GM12865 (cell line): ENCODE data around the gene MVB12B.

Source experiments
- DNase-seq: peaks from one replicate; pipeline ENCODE4 v3.0.0; 2010; ENCODE audit warnings: low read depth
- H3K4me3 ChIP-seq: 2 replicates; pipeline ENCODE4 v1.5.1; 2011; ENCODE audit warnings: mild to moderate bottlenecking, low read depth, low read length, control low read depth
- TF ChIP-seq, protein P1 (sequence below): IDR thresholded peaks from 2 replicates; pipeline ENCODE4 v1.5.1; 2011; ENCODE audit warnings: low read length, control low read depth, low read depth, inconsistent platforms; ENCODE audit not compliant: insufficient read depth; ENCODE audit errors: missing control alignments

The MVB12B gene

GRCh38 chr9:126502417-126503332 is 176.0 kb downstream of the MVB12B start:
- TF ChIP-seq, protein P1, sequence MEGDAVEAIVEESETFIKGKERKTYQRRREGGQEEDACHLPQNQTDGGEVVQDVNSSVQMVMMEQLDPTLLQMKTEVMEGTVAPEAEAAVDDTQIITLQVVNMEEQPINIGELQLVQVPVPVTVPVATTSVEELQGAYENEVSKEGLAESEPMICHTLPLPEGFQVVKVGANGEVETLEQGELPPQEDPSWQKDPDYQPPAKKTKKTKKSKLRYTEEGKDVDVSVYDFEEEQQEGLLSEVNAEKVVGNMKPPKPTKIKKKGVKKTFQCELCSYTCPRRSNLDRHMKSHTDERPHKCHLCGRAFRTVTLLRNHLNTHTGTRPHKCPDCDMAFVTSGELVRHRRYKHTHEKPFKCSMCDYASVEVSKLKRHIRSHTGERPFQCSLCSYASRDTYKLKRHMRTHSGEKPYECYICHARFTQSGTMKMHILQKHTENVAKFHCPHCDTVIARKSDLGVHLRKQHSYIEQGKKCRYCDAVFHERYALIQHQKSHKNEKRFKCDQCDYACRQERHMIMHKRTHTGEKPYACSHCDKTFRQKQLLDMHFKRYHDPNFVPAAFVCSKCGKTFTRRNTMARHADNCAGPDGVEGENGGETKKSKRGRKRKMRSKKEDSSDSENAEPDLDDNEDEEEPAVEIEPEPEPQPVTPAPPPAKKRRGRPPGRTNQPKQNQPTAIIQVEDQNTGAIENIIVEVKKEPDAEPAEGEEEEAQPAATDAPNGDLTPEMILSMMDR = no peak
- no peak overlapping the region for H3K4me3 ChIP-seq
- DNase-seq = no peak

DNA sequence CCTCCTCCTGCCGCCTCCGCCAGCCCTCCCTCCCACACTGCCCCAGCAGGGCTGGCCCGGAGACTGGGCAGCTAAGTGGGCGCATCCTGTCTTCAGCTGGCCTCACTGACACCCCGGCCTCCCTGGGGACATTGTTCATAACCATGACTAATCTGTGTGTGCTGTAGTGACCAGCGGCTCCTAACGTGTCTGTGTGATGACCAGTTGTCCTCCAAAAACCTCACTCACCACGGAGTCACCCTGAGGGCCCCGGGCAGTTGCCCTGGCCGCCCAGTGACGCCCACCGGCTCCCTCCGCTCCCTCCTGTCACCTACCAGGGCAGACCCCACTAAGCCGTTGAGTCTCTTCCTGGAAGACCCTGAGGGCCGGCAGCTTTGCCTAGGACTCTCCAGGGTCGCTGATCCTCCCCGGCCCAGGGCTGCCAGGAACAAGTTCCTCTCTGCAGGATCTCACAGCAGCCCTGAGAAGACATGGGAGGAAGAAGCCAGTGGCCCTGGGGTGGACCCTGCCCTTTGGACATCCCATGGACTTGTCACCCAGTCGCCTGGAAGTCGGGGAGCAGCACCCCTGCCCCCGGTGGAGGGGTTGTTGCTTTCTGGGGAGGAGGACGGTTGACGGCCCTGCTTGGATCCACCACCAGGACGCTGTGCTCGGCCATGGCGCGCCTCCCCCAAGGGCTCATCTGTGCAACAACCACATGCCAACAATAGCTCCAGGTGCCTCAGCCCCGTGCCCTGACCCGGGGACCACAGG is 176.9 kb downstream of the MVB12B start:
- H3K4me3 ChIP-seq = no peak overlapping the region
- no peak for DNase-seq
- TF ChIP-seq, protein P1 = no peak

DNA sequence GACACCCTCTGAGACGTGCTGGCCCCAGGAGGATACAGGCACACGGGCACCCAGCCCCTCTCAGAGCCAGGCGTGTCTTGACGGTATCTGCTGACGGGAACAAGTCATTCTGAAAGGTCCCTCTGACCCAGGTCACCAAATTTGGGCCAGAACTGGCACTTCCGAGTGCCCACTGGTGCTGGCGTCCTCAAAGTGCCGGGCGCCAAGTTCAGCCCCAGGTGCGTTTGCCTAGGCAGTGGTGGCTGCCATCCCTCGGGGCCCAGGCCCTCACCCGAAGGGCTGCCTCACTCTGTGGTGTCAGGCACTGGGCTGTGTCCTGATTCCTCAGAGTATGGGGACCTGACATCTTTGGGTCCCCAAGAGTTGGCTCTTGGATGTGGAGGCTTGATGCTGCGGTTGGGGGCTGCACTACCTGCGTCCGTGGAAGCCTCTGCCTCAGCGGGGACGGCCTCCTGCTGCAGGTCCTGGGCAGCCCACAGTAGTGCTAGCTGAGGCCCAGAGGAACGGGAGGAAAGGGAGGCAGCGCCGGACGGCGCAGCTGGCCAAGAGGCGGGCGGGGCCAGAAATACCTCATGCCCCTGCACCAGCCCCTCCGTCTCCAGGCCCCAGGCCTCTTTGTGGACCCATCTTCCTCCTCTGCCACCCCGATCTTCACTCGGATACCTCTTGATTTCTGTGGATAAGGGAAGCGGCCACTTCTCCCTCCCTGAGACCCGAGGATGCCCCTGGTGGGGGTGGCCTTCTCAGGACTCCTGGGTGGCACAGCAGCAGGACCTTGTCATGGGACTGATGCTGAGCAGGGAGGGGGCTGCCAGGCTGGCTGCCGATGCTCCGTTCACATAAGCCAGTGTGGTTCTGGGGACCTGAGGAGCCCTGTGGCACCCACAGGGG is 177.7 kb downstream of the MVB12B start:
- TF ChIP-seq, protein P1 = no peak
- no peak overlapping the region for H3K4me3 ChIP-seq
- no peak for DNase-seq

GRCh38 chr9:126504977-126505455 is 178.4 kb downstream of the MVB12B start:
- no peak for DNase-seq
- H3K4me3 ChIP-seq = no peak overlapping the region
- TF ChIP-seq, protein P1 = no peak

- DNase-seq = no peak
- no peak overlapping the region for H3K4me3 ChIP-seq
- TF ChIP-seq, protein P1 = no peak
These were observed 179.2 kb downstream of the MVB12B start for GRCh38 chr9:126505697-126506346.
